ENCODE results near the gene CENPT.

The CENPT gene

DNA sequence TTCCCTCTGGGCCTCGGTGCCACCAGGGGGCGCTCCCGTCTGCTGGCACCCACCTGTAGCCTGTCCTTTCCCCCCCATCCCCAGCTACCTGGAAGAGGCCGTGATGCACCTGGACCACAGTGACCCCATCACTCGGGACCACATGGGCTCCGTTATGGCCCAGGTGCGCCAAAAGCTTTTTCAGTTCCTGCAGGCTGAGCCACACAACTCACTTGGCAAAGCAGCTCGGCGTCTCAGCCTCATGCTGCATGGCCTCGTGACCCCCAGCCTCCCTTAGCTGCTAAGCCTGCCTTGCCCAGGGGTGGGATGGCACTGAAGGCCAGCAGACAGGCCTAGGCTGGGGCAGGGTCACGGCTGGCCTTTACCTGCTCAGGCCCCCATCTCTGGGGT lies 36.4 kb upstream of the CENPT start:
- Histone ChIP-seq H2AFZ (ENCODE audit: low read depth, low read length) (no peak overlapping the region), H3K4me3 (ENCODE audit: low read depth in 1 of 2, low read length in 2 of 2) (no peak overlapping the region), H3K4me1 (ENCODE audit: insufficient read depth, low read length) (no peaks in the 10 kb centered on the region), H4K20me1 (ENCODE audit: insufficient read depth, low read length) (peaks cover 31% of the 10 kb centered on the region), H3K79me2 (ENCODE audit: insufficient read depth, low read length) (no peaks in the 10 kb centered on the region), H3K9me3 (ENCODE audit: insufficient read depth, low read length, severe bottlenecking) (no peaks in the 10 kb centered on the region), H3K36me3 (ENCODE audit: insufficient read depth, low read length) (peaks cover 75% of the 10 kb centered on the region), H3K9ac (ENCODE audit: low read depth, low read length) (no peak overlapping the region), H3K27ac (ENCODE audit: low read length) (no peak overlapping the region), H3K27me3 (ENCODE audit: insufficient read depth, low read length, poor library complexity) (no peaks in the 10 kb centered on the region), H3K4me2 (ENCODE audit: insufficient read depth, low read length) (no peak overlapping the region)
- peak; percentile 84 for ATAC-seq (ENCODE audit: insufficient read depth, low read depth)
- DNase-seq: peak; percentile 68
- TF ChIP-seq, protein P1, sequence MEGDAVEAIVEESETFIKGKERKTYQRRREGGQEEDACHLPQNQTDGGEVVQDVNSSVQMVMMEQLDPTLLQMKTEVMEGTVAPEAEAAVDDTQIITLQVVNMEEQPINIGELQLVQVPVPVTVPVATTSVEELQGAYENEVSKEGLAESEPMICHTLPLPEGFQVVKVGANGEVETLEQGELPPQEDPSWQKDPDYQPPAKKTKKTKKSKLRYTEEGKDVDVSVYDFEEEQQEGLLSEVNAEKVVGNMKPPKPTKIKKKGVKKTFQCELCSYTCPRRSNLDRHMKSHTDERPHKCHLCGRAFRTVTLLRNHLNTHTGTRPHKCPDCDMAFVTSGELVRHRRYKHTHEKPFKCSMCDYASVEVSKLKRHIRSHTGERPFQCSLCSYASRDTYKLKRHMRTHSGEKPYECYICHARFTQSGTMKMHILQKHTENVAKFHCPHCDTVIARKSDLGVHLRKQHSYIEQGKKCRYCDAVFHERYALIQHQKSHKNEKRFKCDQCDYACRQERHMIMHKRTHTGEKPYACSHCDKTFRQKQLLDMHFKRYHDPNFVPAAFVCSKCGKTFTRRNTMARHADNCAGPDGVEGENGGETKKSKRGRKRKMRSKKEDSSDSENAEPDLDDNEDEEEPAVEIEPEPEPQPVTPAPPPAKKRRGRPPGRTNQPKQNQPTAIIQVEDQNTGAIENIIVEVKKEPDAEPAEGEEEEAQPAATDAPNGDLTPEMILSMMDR (IDR thresholded peaks at IDR 0.05; ENCODE audit: borderline replicate concordance, extremely low read depth, low read length, poor library complexity, severe bottlenecking): peak; percentile 91
- no peak for TF ChIP-seq EZH2 (IDR thresholded peaks at IDR 0.05; ENCODE audit: borderline replicate concordance, low read depth, low read length, severe bottlenecking)

DNA sequence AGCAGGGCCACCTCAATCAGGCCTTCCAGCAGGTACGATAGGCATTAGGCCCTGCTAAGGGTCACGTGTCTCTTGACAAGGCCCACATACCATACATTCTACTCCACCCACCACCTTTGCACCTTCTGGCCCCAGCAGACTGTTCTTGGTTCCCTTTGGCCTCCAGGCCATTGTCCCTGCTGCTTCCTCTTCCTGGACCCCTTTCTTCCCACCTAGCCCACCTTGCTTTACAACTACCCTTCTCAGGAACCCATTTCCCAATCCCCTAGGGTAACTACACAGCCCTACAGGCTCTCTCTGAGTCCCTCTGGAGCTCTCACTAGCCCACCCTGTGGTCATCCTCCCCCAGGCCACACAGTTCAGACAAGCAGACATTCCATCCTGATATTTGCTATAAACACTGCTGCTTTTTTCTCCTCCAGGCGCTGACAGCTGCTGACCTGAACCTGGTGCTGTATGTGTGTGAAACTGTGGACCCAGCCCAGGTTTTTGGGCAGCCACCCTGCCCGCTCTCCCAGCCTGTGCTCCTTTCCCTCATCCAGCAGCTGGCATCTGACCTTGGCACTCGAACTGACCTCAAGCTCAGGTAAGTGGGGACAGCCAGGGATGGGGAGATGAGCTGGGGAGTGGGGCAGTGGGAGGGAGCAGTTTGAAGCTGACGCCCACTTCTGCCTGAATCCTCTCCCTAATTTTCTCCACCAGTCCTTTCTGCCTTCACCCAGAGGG lies 35.8 kb upstream of the CENPT start:
- Histone ChIP-seq H3K79me2 (ENCODE audit: insufficient read depth, low read length) (no peaks in the 10 kb centered on the region), H4K20me1 (ENCODE audit: insufficient read depth, low read length) (peaks cover 34% of the 10 kb centered on the region), H3K36me3 (ENCODE audit: insufficient read depth, low read length) (peaks cover 81% of the 10 kb centered on the region), H3K27me3 (ENCODE audit: insufficient read depth, low read length, poor library complexity) (no peaks in the 10 kb centered on the region), H3K27ac (ENCODE audit: low read length) (no peak overlapping the region), H3K4me1 (ENCODE audit: insufficient read depth, low read length) (no peaks in the 10 kb centered on the region), H3K9ac (ENCODE audit: low read depth, low read length) (no peak overlapping the region), H3K4me2 (ENCODE audit: insufficient read depth, low read length) (no peak overlapping the region), H2AFZ (ENCODE audit: low read depth, low read length) (no peak overlapping the region), H3K9me3 (ENCODE audit: insufficient read depth, low read length, severe bottlenecking) (no peaks in the 10 kb centered on the region), H3K4me3 (ENCODE audit: low read depth in 1 of 2, low read length in 2 of 2) (no peak overlapping the region)
- TF ChIP-seq, protein P1 (IDR thresholded peaks at IDR 0.05; ENCODE audit: borderline replicate concordance, extremely low read depth, low read length, poor library complexity, severe bottlenecking): no peak
- TF ChIP-seq EZH2 (IDR thresholded peaks at IDR 0.05; ENCODE audit: borderline replicate concordance, low read depth, low read length, severe bottlenecking): no peak
- no peak for DNase-seq
- no peak for ATAC-seq (ENCODE audit: insufficient read depth, low read depth)

DNA sequence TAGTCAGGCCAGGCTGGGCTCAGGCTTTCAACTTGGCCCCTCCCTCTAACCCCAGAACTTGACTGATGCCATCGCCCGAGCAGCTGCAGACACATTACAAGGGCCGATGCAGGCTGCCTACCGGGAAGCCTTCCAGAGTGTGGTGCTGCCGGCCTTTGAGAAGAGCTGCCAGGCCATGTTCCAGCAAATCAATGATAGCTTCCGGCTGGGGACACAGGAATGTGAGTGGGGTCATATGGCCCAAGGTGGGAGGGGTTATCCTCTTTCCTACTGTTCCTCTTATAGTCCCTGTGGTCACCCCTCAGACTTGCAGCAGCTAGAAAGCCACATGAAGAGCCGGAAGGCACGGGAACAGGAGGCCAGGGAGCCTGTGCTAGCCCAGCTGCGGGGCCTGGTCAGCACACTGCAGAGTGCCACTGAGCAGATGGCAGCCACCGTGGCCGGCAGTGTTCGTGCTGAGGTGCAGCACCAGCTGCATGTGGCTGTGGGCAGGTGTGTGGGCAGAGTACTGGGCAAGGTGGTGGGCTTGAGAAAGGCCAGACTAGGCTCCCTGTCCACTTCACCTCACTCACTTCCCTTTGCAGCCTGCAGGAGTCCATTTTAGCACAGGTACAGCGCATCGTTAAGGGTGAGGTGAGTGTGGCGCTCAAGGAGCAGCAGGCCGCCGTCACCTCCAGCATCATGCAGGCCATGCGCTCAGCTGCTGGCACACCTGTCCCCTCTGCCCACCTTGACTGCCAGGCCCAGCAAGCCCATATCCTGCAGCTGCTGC lies 35.1 kb upstream of the CENPT start:
- Histone ChIP-seq H3K27ac (ENCODE audit: low read length) (no peak overlapping the region), H3K4me3 (ENCODE audit: low read depth in 1 of 2, low read length in 2 of 2) (no peak overlapping the region), H2AFZ (ENCODE audit: low read depth, low read length) (no peak overlapping the region), H3K4me2 (ENCODE audit: insufficient read depth, low read length) (no peak overlapping the region), H3K9me3 (ENCODE audit: insufficient read depth, low read length, severe bottlenecking) (no peaks in the 10 kb centered on the region), H3K9ac (ENCODE audit: low read depth, low read length) (no peak overlapping the region), H3K36me3 (ENCODE audit: insufficient read depth, low read length) (peaks cover 88% of the 10 kb centered on the region), H4K20me1 (ENCODE audit: insufficient read depth, low read length) (peaks cover 34% of the 10 kb centered on the region), H3K4me1 (ENCODE audit: insufficient read depth, low read length) (no peaks in the 10 kb centered on the region), H3K27me3 (ENCODE audit: insufficient read depth, low read length, poor library complexity) (no peaks in the 10 kb centered on the region), H3K79me2 (ENCODE audit: insufficient read depth, low read length) (no peaks in the 10 kb centered on the region)
- TF ChIP-seq EZH2 (IDR thresholded peaks at IDR 0.05; ENCODE audit: borderline replicate concordance, low read depth, low read length, severe bottlenecking): no peak
- TF ChIP-seq, protein P1 (IDR thresholded peaks at IDR 0.05; ENCODE audit: borderline replicate concordance, extremely low read depth, low read length, poor library complexity, severe bottlenecking): no peak
- DNase-seq (no peak), ATAC-seq (ENCODE audit: insufficient read depth, low read depth) (no peak)
